HG03060 (cell line): Measurements from ENCODE around the gene PCBP3.
"Not testable (repeated sequence)": the region's sequence is repeated elsewhere in the genome, so short reads cannot be mapped to it uniquely, and the experiment has no call there.

Source experiments
- ATAC-seq: cut with Tn5 transposase; IDR thresholded peaks from one replicate; pipeline ENCODE4 v1.9.1; 2021; ENCODE audit warnings: low read depth, moderate number of reproducible peaks; ENCODE audit not compliant: unreplicated experiment

Gene PCBP3

DNA sequence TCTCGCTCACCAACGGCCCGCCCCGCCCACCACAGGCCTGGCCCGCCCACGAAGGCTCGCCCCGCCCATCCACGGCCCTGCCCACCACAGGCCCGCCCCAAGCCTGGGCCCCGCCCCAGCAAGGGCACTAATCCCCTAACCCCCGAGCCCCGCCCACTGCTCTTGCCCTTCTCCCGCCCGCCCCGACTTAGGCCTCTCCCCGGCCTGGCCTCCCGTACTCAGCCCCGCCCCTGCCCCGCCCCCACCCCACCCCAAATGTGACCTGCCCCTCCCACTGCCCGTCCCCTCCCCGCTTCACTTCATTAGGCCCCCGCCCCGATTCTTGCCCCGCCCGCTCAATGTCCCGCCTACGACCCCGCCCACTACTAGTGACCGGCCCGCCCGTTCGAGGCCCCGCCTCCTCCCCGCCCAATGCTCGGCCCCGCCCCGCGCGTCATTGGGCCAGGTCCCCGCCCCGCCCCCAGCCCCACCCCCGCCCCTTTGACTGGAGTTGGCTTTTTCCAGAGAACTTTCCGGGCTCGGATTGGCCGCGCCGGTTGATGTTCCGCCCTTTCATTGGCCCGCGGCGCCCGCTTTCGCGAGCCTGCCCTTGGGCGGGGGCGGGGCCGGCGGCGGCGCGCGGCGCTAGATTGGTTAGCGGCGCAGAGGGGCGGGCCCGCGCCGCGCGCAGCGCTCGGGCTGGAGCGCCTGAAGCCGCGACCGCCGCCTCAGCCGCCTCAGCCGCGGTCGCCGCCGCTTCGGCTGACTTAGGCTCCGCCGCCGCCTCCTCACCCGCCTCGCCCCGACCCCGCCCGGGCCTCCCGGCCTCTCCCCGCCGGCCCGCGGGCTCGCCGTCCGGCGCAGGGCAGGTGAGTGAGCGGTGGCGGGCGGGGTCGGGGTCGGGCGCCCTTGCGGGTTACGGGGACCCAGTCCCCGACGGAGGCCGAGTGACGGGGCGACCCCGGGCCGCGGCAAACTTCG lies at the start of gene PCBP3:
PCBP3 (plus strand) TSS at position 705 of the 960 bp plus-strand sequence. CDS start 206,361 bp downstream, outside the sequence.
- no peak for ATAC-seq

GRCh38 chr21:45594721-45595489 lies 48.6 kb upstream of the PCBP3 start:
- no peak for ATAC-seq

- ATAC-seq = no peak
These were observed 47.8 kb upstream of the PCBP3 start for GRCh38 chr21:45595574-45596295.

DNA sequence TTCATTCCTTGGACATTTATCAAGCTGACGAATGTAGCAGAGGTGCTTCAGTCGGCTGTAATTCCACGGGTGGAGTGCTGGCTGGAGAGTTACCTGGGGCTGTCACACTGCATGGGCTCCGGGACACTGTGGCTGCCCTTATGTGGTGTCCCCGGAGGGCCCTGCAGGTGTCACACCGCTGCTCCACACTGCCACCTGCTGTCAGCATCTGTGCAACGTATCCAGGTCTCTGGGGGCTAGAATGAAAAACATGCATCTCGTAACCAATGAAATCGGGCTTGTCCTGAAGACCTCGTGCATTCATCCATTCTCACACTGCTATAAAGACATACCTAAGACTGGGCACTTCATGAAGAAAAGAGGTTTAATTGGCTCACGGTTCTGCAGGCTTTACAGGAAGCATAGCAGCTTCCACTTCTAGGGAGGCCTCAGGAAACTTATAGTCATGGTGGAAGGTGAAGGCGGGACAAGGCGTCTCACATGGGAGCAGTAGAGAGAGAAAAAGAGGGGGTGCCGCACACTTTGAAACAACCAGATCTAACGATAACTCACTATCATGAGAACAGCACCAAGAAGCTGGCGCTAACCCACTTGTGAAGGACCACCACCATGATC lies 46.7 kb upstream of the PCBP3 start:
- no peak for ATAC-seq

GRCh38 chr21:45598109-45598508 lies 45.4 kb upstream of the PCBP3 start:
- no peak for ATAC-seq

GRCh38 chr21:45598666-45599065 lies 44.9 kb upstream of the PCBP3 start:
- ATAC-seq = no peak

- no peak for ATAC-seq
These were observed 44.4 kb upstream of the PCBP3 start for GRCh38 chr21:45599146-45599581.

GRCh38 chr21:45600248-45600647 lies 43.3 kb upstream of the PCBP3 start:
- ATAC-seq = no peak

GRCh38 chr21:45601551-45601950 lies 42.0 kb upstream of the PCBP3 start:
- no peak for ATAC-seq

DNA sequence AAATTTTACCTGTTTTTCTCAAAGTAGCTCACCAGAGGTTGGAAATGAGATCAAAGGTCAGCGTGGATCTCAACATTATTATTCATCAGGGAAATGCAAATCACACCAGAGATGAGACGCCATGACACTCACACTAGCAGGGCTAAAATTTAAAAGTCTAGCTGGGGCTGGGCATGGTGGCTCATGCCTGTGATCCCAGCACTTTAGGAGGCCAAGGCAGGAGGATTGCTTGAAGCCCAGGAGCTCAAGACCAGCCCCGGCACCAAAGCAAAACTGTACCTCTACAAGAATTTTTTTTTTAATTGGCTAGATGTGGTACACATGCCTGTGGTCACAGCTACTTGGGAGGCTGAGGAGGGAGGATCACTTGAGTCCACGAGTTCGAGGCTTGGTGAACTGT lies 41.4 kb upstream of the PCBP3 start:
- no peak for ATAC-seq

DNA sequence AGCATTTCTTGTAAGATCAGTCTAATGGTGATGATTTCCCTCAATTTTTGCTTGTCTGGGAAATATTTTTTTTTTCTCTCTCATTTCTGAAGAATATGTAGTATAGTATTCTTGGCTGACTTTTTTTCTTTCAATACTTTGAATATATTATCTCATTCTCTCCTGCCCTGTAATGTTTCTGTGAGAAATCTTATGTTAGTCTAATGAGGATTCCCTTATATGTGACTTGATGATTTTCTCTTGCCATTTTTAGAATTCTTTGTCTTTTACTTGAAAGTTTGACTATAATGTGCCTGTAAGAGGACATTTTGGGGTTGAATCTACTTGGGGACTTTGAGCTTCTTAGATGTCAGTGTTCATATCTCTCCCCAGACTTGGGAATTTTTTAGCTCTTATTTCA lies 40.0 kb upstream of the PCBP3 start:
- no peak for ATAC-seq

DNA sequence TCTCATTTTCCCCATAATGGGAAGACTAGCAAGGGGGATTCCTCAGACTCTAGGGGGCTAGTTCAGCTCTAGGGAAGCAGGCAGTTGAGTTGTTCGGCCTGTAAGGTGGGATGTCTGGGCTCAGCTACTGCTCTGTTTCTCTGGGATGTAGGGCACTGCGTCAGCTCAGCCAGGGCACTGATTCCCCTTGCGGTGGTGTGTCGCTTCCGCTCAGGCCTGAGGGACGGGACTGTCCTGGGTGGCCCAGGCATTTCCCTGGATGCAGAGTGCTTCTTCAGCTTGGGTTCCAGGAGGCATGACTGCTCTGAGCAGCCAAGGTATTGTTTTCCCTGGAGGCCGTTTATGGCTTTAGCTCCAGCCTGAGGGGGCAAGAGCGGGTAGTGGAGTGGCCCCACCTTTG lies 38.8 kb upstream of the PCBP3 start:
- not testable (repeated sequence) for ATAC-seq

- ATAC-seq = no peak
These were observed 36.3 kb upstream of the PCBP3 start for GRCh38 chr21:45607021-45607908.

DNA sequence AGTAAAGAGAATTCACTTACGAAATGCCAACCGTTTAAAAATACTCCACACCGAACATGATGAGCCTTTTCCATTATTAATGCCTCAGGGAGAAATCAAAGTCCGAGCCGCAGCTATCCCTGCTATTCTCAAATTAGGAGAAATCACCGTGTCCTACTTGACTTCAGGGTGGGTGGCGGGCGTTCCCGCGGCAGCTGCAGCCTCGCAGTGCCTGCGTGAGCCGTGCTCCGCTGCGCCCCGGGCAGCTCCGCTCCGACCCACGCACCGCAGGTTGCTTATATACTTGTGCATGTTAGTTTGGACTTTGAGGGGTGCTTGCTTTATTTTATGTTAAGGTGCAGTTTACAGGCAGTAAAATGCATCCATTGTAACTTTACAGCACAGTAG lies 35.6 kb upstream of the PCBP3 start:
- ATAC-seq = no peak

DNA sequence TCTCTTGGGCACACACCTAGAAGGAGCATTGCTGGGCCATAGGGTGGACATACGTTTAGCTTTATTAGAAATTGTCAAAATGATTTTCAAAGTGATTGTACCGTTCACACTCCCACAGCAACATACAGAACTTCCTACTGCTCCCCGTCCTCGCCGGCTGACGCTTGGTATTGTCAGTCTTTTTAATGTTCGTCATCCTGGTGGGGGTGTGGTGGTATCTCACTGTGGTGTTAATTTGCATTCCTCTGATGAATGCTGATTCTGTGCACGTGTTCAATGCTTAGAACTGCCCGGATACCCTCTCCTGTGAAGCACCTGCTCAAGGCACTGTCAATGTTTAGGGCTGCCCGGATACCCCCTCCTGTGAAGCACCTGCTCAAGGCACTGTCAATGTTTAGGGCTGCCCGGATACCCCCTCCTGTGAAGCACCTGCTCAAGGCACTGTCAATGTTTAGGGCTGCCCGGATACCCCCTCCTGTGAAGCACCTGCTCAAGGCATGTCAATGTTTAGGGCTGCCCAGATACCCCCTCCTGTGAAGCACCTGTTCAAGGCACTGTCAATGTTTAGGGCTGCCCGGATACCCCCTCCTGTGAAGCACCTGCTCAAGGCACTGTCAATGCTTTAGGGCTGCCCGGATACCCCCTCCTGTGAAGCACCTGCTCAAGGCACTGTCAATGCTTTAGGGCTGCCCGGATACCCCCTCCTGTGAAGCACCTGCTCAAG lies 34.6 kb upstream of the PCBP3 start:
- ATAC-seq = not testable (repeated sequence)

DNA sequence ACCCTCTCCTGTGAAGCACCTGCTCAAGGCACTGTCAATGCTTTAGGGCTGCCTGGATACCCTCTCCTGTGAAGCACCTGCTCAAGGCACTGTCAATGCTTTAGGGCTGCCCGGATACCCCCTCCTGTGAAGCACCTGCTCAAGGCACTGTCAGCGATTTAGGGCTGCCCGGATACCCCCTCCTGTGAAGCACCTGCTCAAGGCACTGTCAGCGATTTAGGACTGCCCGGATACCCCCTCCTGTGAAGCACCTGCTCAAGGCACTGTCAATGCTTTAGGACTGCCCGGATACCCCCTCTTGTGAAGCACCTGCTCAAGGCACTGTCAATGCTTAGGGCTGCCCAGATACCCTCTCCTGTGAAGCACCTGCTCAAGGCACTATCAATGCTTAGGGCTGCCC lies 33.9 kb upstream of the PCBP3 start:
- ATAC-seq = not testable (repeated sequence)

- no peak for ATAC-seq
These were observed 32.2 kb upstream of the PCBP3 start for GRCh38 chr21:45611296-45611695.

GRCh38 chr21:45611939-45612664 lies 31.4 kb upstream of the PCBP3 start:
- no peak for ATAC-seq
